GM19395 (cell line): ENCODE results near the gene DTX4.
"Not testable (repeated sequence)": the region's sequence is repeated elsewhere in the genome, so short reads cannot be mapped to it uniquely, and the experiment has no call there.

ENCODE experiments used
- ATAC-seq: cut with Tn5 transposase; IDR thresholded peaks from one replicate; pipeline ENCODE4 v1.9.1; 2021; ENCODE audit warnings: mild to moderate bottlenecking, moderate library complexity; ENCODE audit not compliant: unreplicated experiment

The DTX4 gene

GRCh38 chr11:59171508-59172322 lies at the start of gene DTX4:
DTX4 (plus strand) TSS chr11:59172132; CDS start chr11:59172596, 464 bp downstream.
- peak; percentile 78 for ATAC-seq

GRCh38 chr11:59135648-59136461 lies 36.1 kb upstream of the DTX4 start:
- peak; percentile 99 for ATAC-seq

- ATAC-seq: not testable (repeated sequence)
Observed at GRCh38 chr11:59136551-59136950, 35.4 kb upstream of the DTX4 start.

- no peak for ATAC-seq
Observed at GRCh38 chr11:59137190-59137589, 34.7 kb upstream of the DTX4 start.

- no peak for ATAC-seq
Observed at GRCh38 chr11:59138643-59139042, 33.3 kb upstream of the DTX4 start.

- no peak for ATAC-seq
Observed at GRCh38 chr11:59141191-59141590, 30.7 kb upstream of the DTX4 start.

- ATAC-seq: peak; percentile 4
Observed at GRCh38 chr11:59141673-59142460, 30.1 kb upstream of the DTX4 start.

GRCh38 chr11:59142530-59143507 lies 29.1 kb upstream of the DTX4 start, which contains the start of gene FAM111A:
FAM111A (plus strand) TSS chr11:59142856; CDS start chr11:59148873, 6,017 bp downstream.
- peak; percentile 77 for ATAC-seq

- no peak for ATAC-seq
Observed at GRCh38 chr11:59144096-59144495, 27.8 kb upstream of the DTX4 start.

- peak; percentile 69 for ATAC-seq
Observed at GRCh38 chr11:59144579-59145345, 27.2 kb upstream of the DTX4 start.

GRCh38 chr11:59145534-59145933 lies 26.4 kb upstream of the DTX4 start:
- no peak for ATAC-seq

- ATAC-seq: peak; percentile 56
Observed at GRCh38 chr11:59151761-59152160, 20.2 kb upstream of the DTX4 start.

- ATAC-seq: peak; percentile 88
Observed at GRCh38 chr11:59152312-59152951, 19.5 kb upstream of the DTX4 start.

GRCh38 chr11:59154610-59155009 lies 17.3 kb upstream of the DTX4 start:
- no peak for ATAC-seq

GRCh38 chr11:59157433-59157832 lies 14.5 kb upstream of the DTX4 start:
- ATAC-seq: no peak

GRCh38 chr11:59158206-59159068 lies 13.5 kb upstream of the DTX4 start:
- ATAC-seq: peak; percentile 95

GRCh38 chr11:59164028-59164427 lies 7.9 kb upstream of the DTX4 start:
- no peak for ATAC-seq
